Cortex of kidney (tissue), 1 donor: ENCODE measurements around the gene SLC16A11.
"Not testable (repeated sequence)": the region's sequence is repeated elsewhere in the genome, so short reads cannot be mapped to it uniquely, and the experiment has no call there.

Source experiments
- DNase-seq: peaks from one replicate; lab custom pipeline; 2025; lab: John Stamatoyannopoulos, UW

Gene SLC16A11

GRCh38 chr17:7043497-7044198 is at the start of gene SLC16A11:
TSS of gene SLC16A11 (minus strand) at chr17:7044092. CDS start at chr17:7043513, 579 bp downstream.
- no peak for DNase-seq

- DNase-seq: not testable (repeated sequence)
Measured at GRCh38 chr17:7091311-7092005, 47.6 kb upstream of the SLC16A11 start.

GRCh38 chr17:7089570-7089969 is 45.7 kb upstream of the SLC16A11 start:
- DNase-seq: not testable (repeated sequence)

GRCh38 chr17:7088442-7088841 is 44.5 kb upstream of the SLC16A11 start:
- not testable (repeated sequence) for DNase-seq

GRCh38 chr17:7084088-7084487 is 40.2 kb upstream of the SLC16A11 start:
- no peak for DNase-seq

GRCh38 chr17:7083592-7083991 is 39.7 kb upstream of the SLC16A11 start:
- DNase-seq: no peak

- no peak for DNase-seq
Measured at GRCh38 chr17:7081341-7082062, 37.6 kb upstream of the SLC16A11 start.

GRCh38 chr17:7080456-7081041 is 36.7 kb upstream of the SLC16A11 start:
- DNase-seq: no peak

GRCh38 chr17:7079581-7080455 is 35.9 kb upstream of the SLC16A11 start, which contains the start of gene CLEC10A:
TSS of gene CLEC10A (minus strand) at chr17:7080251. CDS start at chr17:7078812, 1,439 bp downstream.
- no peak for DNase-seq

- no peak for DNase-seq
Measured at GRCh38 chr17:7078711-7079110, 34.8 kb upstream of the SLC16A11 start.

GRCh38 chr17:7077911-7078546 is 34.1 kb upstream of the SLC16A11 start:
- no peak for DNase-seq

- no peak for DNase-seq
Measured at GRCh38 chr17:7074931-7075330, 31.0 kb upstream of the SLC16A11 start.

GRCh38 chr17:7072406-7072805 is 28.5 kb upstream of the SLC16A11 start:
- DNase-seq: no peak

GRCh38 chr17:7070712-7071111 is 26.8 kb upstream of the SLC16A11 start:
- DNase-seq: no peak

- no peak for DNase-seq
Measured at GRCh38 chr17:7068268-7068667, 24.4 kb upstream of the SLC16A11 start.

GRCh38 chr17:7067198-7067597 is 23.3 kb upstream of the SLC16A11 start:
- no peak for DNase-seq

GRCh38 chr17:7064261-7064660 is 20.4 kb upstream of the SLC16A11 start:
- DNase-seq: no peak

- DNase-seq: no peak
Measured at GRCh38 chr17:7063518-7064094, 19.7 kb upstream of the SLC16A11 start.

GRCh38 chr17:7060165-7060891 is 16.4 kb upstream of the SLC16A11 start:
- no peak for DNase-seq
